ENCODE data around the gene PHKG1. TPM values are rescaled to one million over a fixed set of nuclear protein-coding genes. Genes with fewer than 3 reads are reported as not detected.
"Not testable (repeated sequence)": the region's sequence is repeated elsewhere in the genome, so short reads cannot be mapped to it uniquely, and the experiment has no call there.

Gene PHKG1
- polyA plus RNA-seq, 2 of the 4 experiments (the other 2 are of a cell fraction), result 0.41 to 1.0 TPM

DNA sequence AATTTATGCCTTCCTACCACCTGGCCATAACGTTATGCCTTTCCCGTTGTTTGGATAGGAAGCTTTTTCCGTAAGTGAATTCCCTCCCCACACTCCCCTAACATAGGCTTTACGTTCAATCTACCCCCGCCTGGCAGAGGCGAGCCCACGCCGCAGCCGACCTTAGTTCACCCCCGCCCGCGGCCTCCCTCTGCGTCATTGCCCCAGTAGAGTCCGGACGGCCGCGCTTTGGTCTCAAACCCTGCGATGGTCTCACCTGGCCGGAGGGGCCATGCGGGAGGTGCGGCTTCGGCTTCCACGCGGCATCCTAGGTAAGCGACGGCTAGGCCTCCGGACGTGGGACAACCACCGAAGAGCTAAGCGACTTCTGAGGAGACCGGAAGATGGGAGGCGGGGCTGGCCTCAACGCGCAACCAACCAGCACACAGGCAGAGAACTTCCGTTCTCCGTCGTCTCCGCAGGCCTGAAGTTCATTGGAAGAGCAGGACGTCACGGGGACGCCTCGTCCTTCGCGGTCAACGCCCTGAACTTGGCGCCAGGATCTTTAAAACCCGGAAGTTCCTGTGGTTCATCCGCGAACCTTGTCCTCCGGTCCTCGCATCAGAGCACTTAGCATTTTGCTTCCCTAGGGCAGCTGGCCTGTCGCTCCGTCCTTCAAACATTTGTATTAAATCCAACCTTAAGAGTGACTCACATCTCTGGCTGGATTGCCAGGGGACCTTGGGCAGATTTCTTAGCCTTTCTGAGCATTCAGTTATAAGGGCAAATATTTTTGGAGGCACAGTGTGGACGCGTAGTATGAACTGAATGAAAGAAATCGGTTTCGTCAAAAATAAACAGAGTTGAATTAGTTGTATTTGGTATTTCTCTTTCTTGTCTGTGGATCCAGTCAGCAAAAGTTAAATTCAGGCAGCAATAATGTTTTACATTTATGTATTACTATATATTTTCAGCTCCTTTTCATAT, 13.6 kb upstream of the PHKG1 start, which contains the start of gene CHCHD2 (continued):
- TF ChIP-seq ELK1 (IDR thresholded peaks at IDR 0.05; ENCODE audit: low read depth, low read length) (no peak), SREBF2 (IDR thresholded peaks at IDR 0.05) (no peak), TP53 (CRISPR knock-in tag; IDR thresholded peaks at IDR 0.05) (0 out of 2 replicates have a peak, but pooled peaks have one; percentile 60), PBX3 (IDR thresholded peaks at IDR 0.05) (peak; percentile 95), ZNF302 (CRISPR knock-in tag; IDR thresholded peaks at IDR 0.05) (no peak), EHMT2 (IDR thresholded peaks at IDR 0.05; ENCODE audit: low read depth) (0 out of 2 replicates have a peak, but pooled peaks have one; percentile 42)

GRCh38 chr7:56105508-56105907, 12.8 kb upstream of the PHKG1 start:
- TF ChIP-seq CHD4 (IDR thresholded peaks at IDR 0.05; ENCODE audit: borderline replicate concordance), result no peak
- peaks cover 5% of the 10 kb centered on the region; the same call in 2 of the 3 replicates for H3K4me1 ChIP-seq
- H3K4me2 ChIP-seq, result peak overlapping the region; percentile 82
- WGBS (ENCODE audit: missing lambda C conversion rate), result 10% methylated on average over 6 of the region's 6 CpGs
- CTCF ChIA-PET, result no interaction called here
- peak overlapping the region; percentile 82 for H3K4me3 ChIP-seq
- ATAC-seq (peak; percentile 40 to 54; a peak in 3 of 6 replicates), DNase-seq (ENCODE audit: low read depth in 1 of 2, low spot score in 1 of 2) (peak in 1 of 2 experiments; percentile 56), FAIRE-seq (no peak)
- H3K27ac ChIP-seq, result peak overlapping the region; percentile 82 to 94
- peaks cover 8% of the 10 kb centered on the region; the same call in 2 of the 3 replicates for H3K9me3 ChIP-seq
- POLR2A ChIA-PET, result interaction anchor here (1.4 to 1.5 kb wide), 2 partner anchors 13 to 41 kb away, joined by 4 to 7 read pairs; partner anchors contain the start of gene PHKG1

- H3K4me1 ChIP-seq; DNase-seq (ENCODE audit: low read depth in 1 of 2, low spot score in 1 of 2); H3K9me3 ChIP-seq; FAIRE-seq; H3K27ac ChIP-seq; H3K4me3 ChIP-seq; ATAC-seq; H3K4me2 ChIP-seq: not testable (repeated sequence)
- CTCF ChIA-PET, result interaction anchor here (0.6 to 1.5 kb wide), 3 partner anchors 11 to 511 kb away, joined by 3 to 5 read pairs (median 5); no protein-coding TSS in a partner anchor
- 93% methylated on average over 9 of the region's 9 CpGs for WGBS (ENCODE audit: missing lambda C conversion rate)
- POLR2A ChIA-PET, result interaction anchor here (0.9 kb wide), 1 partner anchor 11 kb away, joined by 3 read pairs; the partner anchor contains the start of gene PHKG1
These were observed 11.4 kb upstream of the PHKG1 start for GRCh38 chr7:56104138-56104537.

DNA sequence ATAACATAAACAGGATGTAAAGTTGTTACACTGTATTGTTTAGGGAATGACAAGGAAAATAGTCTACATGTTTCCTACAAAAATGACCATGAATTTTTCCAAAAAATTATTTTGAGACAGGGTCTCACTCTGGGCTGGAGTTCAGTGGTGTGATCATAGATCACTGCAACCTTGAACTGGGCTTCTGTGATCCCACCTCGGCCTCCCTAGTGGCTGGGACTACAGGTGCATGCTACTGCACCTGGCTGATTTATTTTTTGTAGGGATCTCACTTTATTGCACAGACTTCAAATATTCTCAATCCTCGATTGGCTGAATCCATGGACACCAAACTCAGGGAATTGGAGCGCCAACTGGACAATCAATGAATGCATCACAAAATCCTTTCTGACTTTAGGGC, 6.9 kb upstream of the PHKG1 start:
- ATAC-seq (peak; percentile 23 to 69; a peak in 3 of 6 replicates), DNase-seq (ENCODE audit: low read depth in 1 of 2, low spot score in 1 of 2) (no peak), FAIRE-seq (no peak)
- no peak overlapping the region for H3K27ac ChIP-seq
- TF ChIP-seq MYC (IDR thresholded peaks at IDR 0.05; ENCODE audit: borderline replicate concordance, low read length) (no peak), HES2 (IDR thresholded peaks at IDR 0.05) (no peak), NR3C1 (IDR thresholded peaks at IDR 0.05) (no peak), ZNF302 (CRISPR knock-in tag; IDR thresholded peaks at IDR 0.05) (no peak), CBX8 (IDR thresholded peaks at IDR 0.05) (no peak), RCOR1 (IDR thresholded peaks at IDR 0.05; ENCODE audit: low read depth, low read length) (no peak), POLR2AphosphoS2 (conservative IDR thresholded peaks at IDR 0.05; ENCODE audit: low read length) (no peak), JUN (IDR thresholded peaks at IDR 0.05) (no peak)
- TF ChIP-seq, protein P1, sequence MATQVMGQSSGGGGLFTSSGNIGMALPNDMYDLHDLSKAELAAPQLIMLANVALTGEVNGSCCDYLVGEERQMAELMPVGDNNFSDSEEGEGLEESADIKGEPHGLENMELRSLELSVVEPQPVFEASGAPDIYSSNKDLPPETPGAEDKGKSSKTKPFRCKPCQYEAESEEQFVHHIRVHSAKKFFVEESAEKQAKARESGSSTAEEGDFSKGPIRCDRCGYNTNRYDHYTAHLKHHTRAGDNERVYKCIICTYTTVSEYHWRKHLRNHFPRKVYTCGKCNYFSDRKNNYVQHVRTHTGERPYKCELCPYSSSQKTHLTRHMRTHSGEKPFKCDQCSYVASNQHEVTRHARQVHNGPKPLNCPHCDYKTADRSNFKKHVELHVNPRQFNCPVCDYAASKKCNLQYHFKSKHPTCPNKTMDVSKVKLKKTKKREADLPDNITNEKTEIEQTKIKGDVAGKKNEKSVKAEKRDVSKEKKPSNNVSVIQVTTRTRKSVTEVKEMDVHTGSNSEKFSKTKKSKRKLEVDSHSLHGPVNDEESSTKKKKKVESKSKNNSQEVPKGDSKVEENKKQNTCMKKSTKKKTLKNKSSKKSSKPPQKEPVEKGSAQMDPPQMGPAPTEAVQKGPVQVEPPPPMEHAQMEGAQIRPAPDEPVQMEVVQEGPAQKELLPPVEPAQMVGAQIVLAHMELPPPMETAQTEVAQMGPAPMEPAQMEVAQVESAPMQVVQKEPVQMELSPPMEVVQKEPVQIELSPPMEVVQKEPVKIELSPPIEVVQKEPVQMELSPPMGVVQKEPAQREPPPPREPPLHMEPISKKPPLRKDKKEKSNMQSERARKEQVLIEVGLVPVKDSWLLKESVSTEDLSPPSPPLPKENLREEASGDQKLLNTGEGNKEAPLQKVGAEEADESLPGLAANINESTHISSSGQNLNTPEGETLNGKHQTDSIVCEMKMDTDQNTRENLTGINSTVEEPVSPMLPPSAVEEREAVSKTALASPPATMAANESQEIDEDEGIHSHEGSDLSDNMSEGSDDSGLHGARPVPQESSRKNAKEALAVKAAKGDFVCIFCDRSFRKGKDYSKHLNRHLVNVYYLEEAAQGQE (IDR thresholded peaks at IDR 0.05), result no peak
- H3K4me2 ChIP-seq, result no peak overlapping the region
- 90% methylated on average over 3 of the region's 3 CpGs for WGBS (ENCODE audit: missing lambda C conversion rate)
- no peak overlapping the region for H3K4me3 ChIP-seq
- peaks cover 7% of the 10 kb centered on the region; the same call in 1 of the 3 replicates for H3K4me1 ChIP-seq
- H3K9me3 ChIP-seq, result no peaks in the 10 kb centered on the region
- POLR2A ChIA-PET, result no interaction called here
- CTCF ChIA-PET, result interaction anchor here (0.6 to 1.0 kb wide), 2 partner anchors 37 to 98 kb away, joined by 3 read pairs; no protein-coding TSS in a partner anchor

- DNase-seq (ENCODE audit: low read depth in 1 of 2, low spot score in 1 of 2); H3K4me3 ChIP-seq; H3K9me3 ChIP-seq; ATAC-seq; H3K27ac ChIP-seq; POLR2A ChIA-PET; H3K4me2 ChIP-seq; FAIRE-seq; H3K4me1 ChIP-seq: not testable (repeated sequence)
- CTCF ChIA-PET, result interaction anchor here (1.0 kb wide), 1 partner anchor 36 kb away, joined by 3 read pairs; no protein-coding TSS in a partner anchor
- 97% methylated on average over 8 of the region's 8 CpGs for WGBS (ENCODE audit: missing lambda C conversion rate)
These were observed 5.6 kb upstream of the PHKG1 start for GRCh38 chr7:56098187-56099008.

All from A549 (cell line).